Measurements from ENCODE around the gene ZMIZ1.

DNA sequence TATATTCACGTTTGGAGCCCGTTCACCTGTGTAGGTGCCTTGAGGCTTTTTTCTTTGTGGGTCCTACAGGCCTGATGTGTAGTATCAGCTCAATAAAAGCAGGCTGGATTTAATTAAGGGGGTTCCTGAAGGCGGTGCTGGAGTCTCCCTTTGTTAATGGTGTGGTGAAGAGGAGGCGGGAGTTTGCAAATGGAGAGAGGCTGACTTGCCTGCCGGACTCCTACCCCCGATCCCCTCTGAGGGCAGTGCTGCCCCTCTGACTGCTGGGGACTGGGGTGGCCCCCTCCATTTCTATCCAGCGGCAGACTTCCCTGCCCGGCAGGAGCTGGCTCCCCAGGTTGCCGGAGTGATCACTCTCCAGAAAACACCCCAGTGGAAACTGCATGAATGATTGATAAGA, 45.1 kb downstream of the ZMIZ1 start:
- TF ChIP-seq, protein P1, sequence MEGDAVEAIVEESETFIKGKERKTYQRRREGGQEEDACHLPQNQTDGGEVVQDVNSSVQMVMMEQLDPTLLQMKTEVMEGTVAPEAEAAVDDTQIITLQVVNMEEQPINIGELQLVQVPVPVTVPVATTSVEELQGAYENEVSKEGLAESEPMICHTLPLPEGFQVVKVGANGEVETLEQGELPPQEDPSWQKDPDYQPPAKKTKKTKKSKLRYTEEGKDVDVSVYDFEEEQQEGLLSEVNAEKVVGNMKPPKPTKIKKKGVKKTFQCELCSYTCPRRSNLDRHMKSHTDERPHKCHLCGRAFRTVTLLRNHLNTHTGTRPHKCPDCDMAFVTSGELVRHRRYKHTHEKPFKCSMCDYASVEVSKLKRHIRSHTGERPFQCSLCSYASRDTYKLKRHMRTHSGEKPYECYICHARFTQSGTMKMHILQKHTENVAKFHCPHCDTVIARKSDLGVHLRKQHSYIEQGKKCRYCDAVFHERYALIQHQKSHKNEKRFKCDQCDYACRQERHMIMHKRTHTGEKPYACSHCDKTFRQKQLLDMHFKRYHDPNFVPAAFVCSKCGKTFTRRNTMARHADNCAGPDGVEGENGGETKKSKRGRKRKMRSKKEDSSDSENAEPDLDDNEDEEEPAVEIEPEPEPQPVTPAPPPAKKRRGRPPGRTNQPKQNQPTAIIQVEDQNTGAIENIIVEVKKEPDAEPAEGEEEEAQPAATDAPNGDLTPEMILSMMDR (IDR thresholded peaks at IDR 0.05), result no peak
- no peak for TF ChIP-seq POLR2A (IDR thresholded peaks at IDR 0.05)

All from lower leg skin (tissue), 3 donors.